ENCODE data around the gene CA10. TPM values are rescaled to one million over a fixed set of nuclear protein-coding genes. Genes with fewer than 3 reads are reported as not detected.

The CA10 gene
- total RNA-seq, 1 experiment from 2014 or later = 0.46 TPM

GRCh38 chr17:52124561-52124960 is 34.0 kb downstream of the CA10 start:
- TF ChIP-seq CTCF (conservative IDR thresholded peaks at IDR 0.05) = no peak
- no peak for DNase-seq
- Histone ChIP-seq H3K4me1 (ENCODE audit: insufficient read depth, low read length) (no peaks in the 10 kb centered on the region), H3K4ac (ENCODE audit: low read depth, low read length) (no peak overlapping the region), H2BK120ac (ENCODE audit: low read depth, low read length, poor library complexity, severe bottlenecking) (no peak overlapping the region), H3K23ac (ENCODE audit: insufficient read length, low read depth, low read length) (no peak overlapping the region), H4K91ac (ENCODE audit: insufficient read length, low read depth, low read length) (no peak overlapping the region), H3K27ac (ENCODE audit: insufficient read length, low read depth, low read length) (no peak overlapping the region), H3K56ac (ENCODE audit: insufficient read length, low read depth, low read length) (no peak overlapping the region), H3K79me2 (ENCODE audit: insufficient read depth, low read length) (no peaks in the 10 kb centered on the region), H3K9me3 (ENCODE audit: control insufficient read depth, low read depth, low read length) (no peaks in the 10 kb centered on the region), H4K20me1 (ENCODE audit: control insufficient read depth, insufficient read depth, insufficient read length) (no peaks in the 10 kb centered on the region), H3T11ph (ENCODE audit: low read length) (no peak overlapping the region), H4K8ac (replicated peaks; ENCODE audit: insufficient read length, low read depth, low read length) (no peak overlapping the region), H2AFZ (ENCODE audit: low read length) (no peak overlapping the region), H2BK15ac (ENCODE audit: low read depth, low read length) (no peak overlapping the region), H3K18ac (ENCODE audit: insufficient read length, low read depth, low read length) (no peak overlapping the region), H3K9ac (ENCODE audit: extremely low read depth, insufficient read length, low read length) (no peak overlapping the region), H4K5ac (ENCODE audit: insufficient read length, low read depth, low read length) (no peak overlapping the region), H3K23me2 (ENCODE audit: insufficient read length, low read depth, low read length, poor library complexity, severe bottlenecking) (no peaks in the 10 kb centered on the region), H2BK12ac (ENCODE audit: insufficient read length, low read depth, low read length) (no peak overlapping the region), H2BK5ac (ENCODE audit: insufficient read length, low read length) (no peak overlapping the region), H3K27me3 (ENCODE audit: insufficient read depth, low read length) (no peaks in the 10 kb centered on the region), H3K14ac (ENCODE audit: insufficient read depth, low read length) (no peak overlapping the region), H3K79me1 (ENCODE audit: insufficient read depth, low read depth, low read length, poor library complexity, severe bottlenecking) (no peaks in the 10 kb centered on the region), H2BK20ac (ENCODE audit: low read depth, low read length, poor library complexity, severe bottlenecking) (no peak overlapping the region), H3K4me2 (ENCODE audit: insufficient read depth, insufficient read length, low read length) (no peak overlapping the region), H2AK5ac (ENCODE audit: insufficient read length, low read length) (no peak overlapping the region)
- Mint-ChIP-seq H3K4me3 (no peak overlapping the region), H3K4me1 (peaks cover 2% of the 10 kb centered on the region in 2 experiments; a peak in 2 of 4 replicates), H3K27me3 (ENCODE audit: low read depth) (no peaks in the 10 kb centered on the region; the same call in 1 of the 2 replicates), H3K27ac (no peak overlapping the region), H3K36me3 (ENCODE audit: insufficient read depth in 1 of 3, low read depth in 3 of 3) (peaks cover 0 to 15% (median 7%) of the 10 kb centered on the region in 3 experiments; a peak in 4 of 7 replicates), H3K9me3 (peaks cover 3 to 8% of the 10 kb centered on the region in 2 experiments; a peak in 3 of 5 replicates)

All from H9 (cell line).